Thoracic aorta (tissue), 2 donors: Measurements from ENCODE around the gene TRAIP. TPM values are rescaled to one million over a fixed set of nuclear protein-coding genes. Genes with fewer than 3 reads are reported as not detected.
"Not testable (repeated sequence)": the region's sequence is repeated elsewhere in the genome, so short reads cannot be mapped to it uniquely, and the experiment has no call there.

Experiments
- ATAC-seq: fragments of 150-250 bp; one replicate; pipeline ENCODE4 v1.8.0; 2017; ENCODE audit warnings: low read depth; ENCODE audit not compliant: insufficient number of reproducible peaks, low FRiP score
- DNase-seq: peaks from one replicate; pipeline ENCODE4 v3.0.0-alpha.2; 2020; ENCODE audit warnings: low spot score
- H3K27ac ChIP-seq, 2 donors: fragments of 200-600 bp; sonication (generic); 1 replicate in 1 of 2; 2 replicates in 1 of 2; pipeline ENCODE4 v1.5.1; 2016; ENCODE audit warnings: mild to moderate bottlenecking in 2 of 2, moderate library complexity in 2 of 2
- H3K27me3 ChIP-seq: fragments of 200-600 bp; sonication (generic); replicated peaks from 2 replicates; pipeline ENCODE4 v1.6.0; 2016; ENCODE audit warnings: mild to moderate bottlenecking; ENCODE audit not compliant: insufficient read depth
- H3K36me3 ChIP-seq: fragments of 200-600 bp; sonication (generic); one replicate; pipeline ENCODE4 v1.5.1; 2016
- H3K4me1 ChIP-seq, 2 donors: fragments of 200-600 bp; sonication (generic); 1 replicate in 1 of 2; 2 replicates in 1 of 2; pipeline versions ENCODE4 v1.5.1 to v1.6.0; 2016; ENCODE audit warnings: low read depth in 2 of 2, mild to moderate bottlenecking in 1 of 2; ENCODE audit not compliant: control insufficient read depth in 1 of 2
- H3K4me3 ChIP-seq: fragments of 200-600 bp; sonication (generic); 2 replicates; pipeline ENCODE4 v1.5.1; 2016; ENCODE audit warnings: mild to moderate bottlenecking
- H3K9me3 ChIP-seq: fragments of 200-600 bp; sonication (generic); 2 replicates; pipeline ENCODE4 v1.5.1; 2016
- CTCF ChIP-seq: fragments of 200-600 bp; sonication (generic); IDR thresholded peaks from one replicate; pipeline ENCODE4 v1.5.1; 2019; ENCODE audit warnings: antibody characterized with exemption
- total RNA-seq, 2 donors: library from RNA; depleted of rRNA; stranded (reverse); fragments of >200 nt; gene quantifications; one replicate each; pipeline versions ENCODE4 v1.1.0 to v1.2.3, GENCODE V29; 2016

The TRAIP gene
- total RNA-seq, 2 donors from 2014 or later: 2.3 to 3.2 TPM

- no peak for DNase-seq
- peak overlapping the region; percentile 87 to 88 for H3K27ac ChIP-seq
- H3K36me3 ChIP-seq: no peaks in the 10 kb centered on the region
- H3K27me3 ChIP-seq: no peaks in the 10 kb centered on the region
- no peak for TF ChIP-seq CTCF
- no peaks in the 10 kb centered on the region for H3K9me3 ChIP-seq
- peaks cover 28 to 41% of the 10 kb centered on the region in 2 donors for H3K4me1 ChIP-seq
- peak overlapping the region; percentile 93 for H3K4me3 ChIP-seq
- ATAC-seq: peak; percentile 19
These were observed 70.6 kb downstream of the TRAIP start for GRCh38 chr3:49785565-49786356.

DNA sequence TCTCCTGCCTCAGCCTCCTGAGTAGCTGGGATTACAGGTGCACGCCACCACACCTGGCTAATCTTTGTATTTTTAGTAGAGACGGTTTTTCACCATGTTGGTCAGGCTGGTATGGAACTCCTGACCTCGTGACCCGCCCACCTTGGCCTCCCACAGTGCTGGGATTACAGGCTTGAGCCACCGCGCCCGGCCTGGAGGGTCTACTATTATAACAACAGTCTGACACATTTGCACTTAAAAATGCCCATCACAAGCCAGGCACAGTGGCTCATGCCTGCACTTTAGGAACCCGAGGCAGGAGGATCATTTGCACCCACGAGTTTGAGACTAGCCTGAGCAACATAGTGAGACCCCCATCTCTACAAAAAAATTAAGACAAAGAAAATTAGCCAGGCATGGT, 74.1 kb downstream of the TRAIP start:
- not testable (repeated sequence) for H3K27ac ChIP-seq, H3K27me3 ChIP-seq, H3K4me3 ChIP-seq, H3K9me3 ChIP-seq, DNase-seq, ATAC-seq, H3K36me3 ChIP-seq
- peaks cover 31 to 49% of the 10 kb centered on the region in 2 donors for H3K4me1 ChIP-seq

- Histone ChIP-seq H3K36me3 (no peaks in the 10 kb centered on the region), H3K9me3 (no peaks in the 10 kb centered on the region), H3K27ac (no peak overlapping the region), H3K27me3 (no peaks in the 10 kb centered on the region), H3K4me3 (no peak overlapping the region), H3K4me1 (peaks cover 26 to 43% of the 10 kb centered on the region in 2 donors)
- no peak for ATAC-seq
- DNase-seq: no peak
- no peak for TF ChIP-seq CTCF
These were observed 74.8 kb downstream of the TRAIP start for GRCh38 chr3:49781415-49782199.

GRCh38 chr3:49780975-49781365, 75.4 kb downstream of the TRAIP start:
- H3K4me3 ChIP-seq, H3K27ac ChIP-seq, H3K27me3 ChIP-seq, DNase-seq, H3K9me3 ChIP-seq, H3K36me3 ChIP-seq, ATAC-seq: not testable (repeated sequence)
- peaks cover 26 to 43% of the 10 kb centered on the region in 2 donors for H3K4me1 ChIP-seq

GRCh38 chr3:49780080-49780974, 76.0 kb downstream of the TRAIP start:
- ATAC-seq: no peak
- Histone ChIP-seq H3K9me3 (no peaks in the 10 kb centered on the region), H3K36me3 (no peaks in the 10 kb centered on the region), H3K27ac (no peak overlapping the region), H3K4me1 (peaks cover 24 to 45% of the 10 kb centered on the region in 2 donors), H3K27me3 (no peaks in the 10 kb centered on the region), H3K4me3 (no peak overlapping the region)
- no peak for TF ChIP-seq CTCF
- no peak for DNase-seq
